VCaP (cell line): ENCODE measurements around the gene GJA3.

Experiments used
- H3K27ac ChIP-seq: fragments of 450-650 bp; 2 replicates; pipeline ENCODE4 v1.5.1; 2017
- TF ChIP-seq, protein P1 (sequence below): fragments of 450-650 bp; conservative IDR thresholded peaks from 2 replicates; pipeline ENCODE4 v1.5.1; 2017; ENCODE audit warnings: mild to moderate bottlenecking, moderate library complexity

Gene GJA3

DNA sequence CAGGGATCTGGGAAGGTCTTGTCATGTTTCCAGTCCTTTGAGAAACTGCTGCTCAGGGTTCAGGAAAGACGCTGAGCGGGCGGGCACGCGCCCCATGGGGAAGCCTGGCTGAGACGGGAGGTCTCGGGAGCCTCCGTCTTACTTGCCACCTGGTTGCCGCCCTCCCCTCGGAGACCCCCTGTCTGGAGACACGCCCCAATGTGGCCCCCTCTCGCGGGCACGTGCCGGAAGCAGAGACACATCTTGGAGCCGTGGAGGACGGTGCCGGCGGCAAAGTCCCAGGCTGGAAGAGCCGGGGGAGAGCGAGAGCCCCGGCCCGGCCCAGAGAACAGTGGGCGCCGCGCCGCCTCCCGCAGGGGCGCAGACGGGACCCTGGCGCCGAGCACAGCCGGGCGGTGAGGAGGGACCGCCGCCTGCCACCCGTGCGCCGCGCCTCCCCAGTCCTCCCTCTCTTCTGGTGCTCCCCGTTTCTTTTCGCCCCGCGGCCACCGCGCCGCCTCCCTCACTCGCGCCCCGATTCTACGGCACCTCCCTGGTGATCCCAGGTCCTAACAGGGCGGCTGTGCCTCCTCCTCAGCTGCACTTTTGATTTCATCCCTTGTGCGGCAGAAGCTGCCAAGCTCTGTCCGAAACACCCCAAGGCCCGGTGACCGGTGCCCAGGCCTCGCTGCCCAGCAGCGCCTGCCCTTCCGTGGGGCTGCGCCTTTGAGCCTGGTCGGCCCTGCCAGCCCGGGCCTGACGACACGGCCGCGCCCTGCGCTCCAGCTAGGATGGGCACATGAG is 16.4 kb upstream of the GJA3 start:
- peak overlapping the region; percentile 21; the same call in 1 of the 2 replicates for H3K27ac ChIP-seq

DNA sequence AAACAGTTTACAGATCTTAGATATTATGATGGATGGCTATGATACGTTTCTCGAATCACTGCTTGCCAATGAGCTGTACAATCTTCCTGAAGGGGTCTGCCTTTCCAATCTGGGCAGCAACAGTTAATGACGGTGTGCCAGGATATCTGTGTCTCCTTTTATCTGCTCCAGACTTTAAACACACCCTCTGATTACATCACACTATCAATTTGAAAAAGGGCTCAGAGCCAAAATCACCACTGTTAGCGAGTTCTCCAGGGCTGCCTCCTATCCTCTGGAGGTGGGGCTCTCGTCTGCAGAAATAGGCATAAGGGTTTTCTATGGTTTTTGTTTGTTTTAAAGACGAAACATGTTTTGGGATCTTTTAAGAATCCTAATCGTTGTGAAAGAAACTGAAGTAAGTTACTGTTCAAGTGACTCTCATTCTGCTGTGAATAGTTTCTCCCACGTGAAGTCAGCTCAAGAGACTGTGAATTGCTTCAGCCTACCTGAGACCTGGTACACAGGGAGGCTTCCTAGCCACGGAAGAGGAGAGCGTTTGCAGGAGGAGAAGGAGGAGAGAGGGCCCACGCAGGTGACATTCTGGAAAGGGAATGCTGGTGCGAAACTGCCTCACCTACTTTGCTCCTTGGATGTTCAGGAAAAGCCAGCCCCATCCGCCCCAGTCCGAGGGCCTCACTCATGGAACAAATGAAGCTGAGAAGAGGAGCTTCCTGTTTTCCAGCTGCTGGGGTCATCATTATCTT is 15.2 kb upstream of the GJA3 start:
- TF ChIP-seq, protein P1, sequence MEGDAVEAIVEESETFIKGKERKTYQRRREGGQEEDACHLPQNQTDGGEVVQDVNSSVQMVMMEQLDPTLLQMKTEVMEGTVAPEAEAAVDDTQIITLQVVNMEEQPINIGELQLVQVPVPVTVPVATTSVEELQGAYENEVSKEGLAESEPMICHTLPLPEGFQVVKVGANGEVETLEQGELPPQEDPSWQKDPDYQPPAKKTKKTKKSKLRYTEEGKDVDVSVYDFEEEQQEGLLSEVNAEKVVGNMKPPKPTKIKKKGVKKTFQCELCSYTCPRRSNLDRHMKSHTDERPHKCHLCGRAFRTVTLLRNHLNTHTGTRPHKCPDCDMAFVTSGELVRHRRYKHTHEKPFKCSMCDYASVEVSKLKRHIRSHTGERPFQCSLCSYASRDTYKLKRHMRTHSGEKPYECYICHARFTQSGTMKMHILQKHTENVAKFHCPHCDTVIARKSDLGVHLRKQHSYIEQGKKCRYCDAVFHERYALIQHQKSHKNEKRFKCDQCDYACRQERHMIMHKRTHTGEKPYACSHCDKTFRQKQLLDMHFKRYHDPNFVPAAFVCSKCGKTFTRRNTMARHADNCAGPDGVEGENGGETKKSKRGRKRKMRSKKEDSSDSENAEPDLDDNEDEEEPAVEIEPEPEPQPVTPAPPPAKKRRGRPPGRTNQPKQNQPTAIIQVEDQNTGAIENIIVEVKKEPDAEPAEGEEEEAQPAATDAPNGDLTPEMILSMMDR: no peak

More for the DNA sequence above, 16.4 kb upstream of the GJA3 start:
- TF ChIP-seq, protein P1: no peak

DNA sequence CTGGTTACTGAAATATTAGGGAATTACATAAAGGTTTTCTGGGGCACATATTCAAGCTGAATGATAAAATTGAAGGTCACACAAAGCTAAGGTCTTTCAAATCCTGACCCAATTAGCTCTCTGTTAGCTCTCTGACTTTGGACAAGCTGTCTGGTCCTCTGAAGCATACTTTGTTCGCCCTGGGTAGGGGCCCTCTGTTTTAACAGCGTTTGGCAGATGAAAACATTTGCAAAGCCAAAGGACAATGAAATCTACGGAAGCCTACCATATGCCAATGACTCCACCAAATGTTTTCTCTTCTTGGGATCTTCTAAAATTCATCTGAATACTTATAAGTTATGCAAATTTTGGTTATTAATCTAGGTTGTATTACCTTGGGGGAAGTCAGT is 14.5 kb upstream of the GJA3 start:
- TF ChIP-seq, protein P1: no peak
- no peak overlapping the region; the same call in 1 of the 2 replicates for H3K27ac ChIP-seq

More for the DNA sequence above, 15.2 kb upstream of the GJA3 start:
- H3K27ac ChIP-seq: peak overlapping the region; percentile 21

DNA sequence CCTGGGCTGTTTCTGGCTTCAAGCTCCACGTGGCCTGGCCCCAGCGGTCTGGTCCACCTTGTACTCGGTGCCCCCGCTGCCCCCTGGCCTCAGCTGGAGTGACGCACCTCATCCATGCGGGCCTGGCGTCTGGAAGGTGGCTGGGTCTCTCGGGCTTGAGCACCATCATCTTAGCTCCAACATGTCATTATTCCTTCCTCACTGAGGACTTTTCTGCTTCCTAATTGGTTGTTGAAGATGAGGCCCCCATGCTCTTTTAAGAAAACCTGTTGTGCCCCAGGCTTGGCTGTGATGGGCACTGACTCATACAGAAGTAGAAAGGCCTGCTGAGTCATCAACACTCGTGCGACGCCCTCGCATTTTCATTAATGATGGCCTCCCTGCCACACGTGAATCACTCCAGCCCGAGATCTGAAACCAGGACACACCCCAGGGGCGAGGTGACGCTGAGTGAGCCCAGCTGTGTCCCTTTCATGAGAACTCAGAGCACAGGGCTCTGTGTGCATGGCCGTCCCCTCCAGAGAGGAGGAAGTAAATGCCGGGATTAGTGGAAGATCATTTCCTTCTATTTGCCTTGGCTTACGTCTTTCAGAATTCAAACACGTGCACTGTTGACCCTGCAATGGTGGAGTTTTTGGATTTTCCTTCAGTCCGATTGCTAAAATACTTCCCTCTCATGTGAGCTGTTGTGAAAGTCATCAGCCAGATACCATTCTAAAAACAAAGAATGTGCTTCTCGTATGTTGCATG is 14.0 kb upstream of the GJA3 start:
- TF ChIP-seq, protein P1: no peak
- H3K27ac ChIP-seq: no peak overlapping the region; the same call in 1 of the 2 replicates

DNA sequence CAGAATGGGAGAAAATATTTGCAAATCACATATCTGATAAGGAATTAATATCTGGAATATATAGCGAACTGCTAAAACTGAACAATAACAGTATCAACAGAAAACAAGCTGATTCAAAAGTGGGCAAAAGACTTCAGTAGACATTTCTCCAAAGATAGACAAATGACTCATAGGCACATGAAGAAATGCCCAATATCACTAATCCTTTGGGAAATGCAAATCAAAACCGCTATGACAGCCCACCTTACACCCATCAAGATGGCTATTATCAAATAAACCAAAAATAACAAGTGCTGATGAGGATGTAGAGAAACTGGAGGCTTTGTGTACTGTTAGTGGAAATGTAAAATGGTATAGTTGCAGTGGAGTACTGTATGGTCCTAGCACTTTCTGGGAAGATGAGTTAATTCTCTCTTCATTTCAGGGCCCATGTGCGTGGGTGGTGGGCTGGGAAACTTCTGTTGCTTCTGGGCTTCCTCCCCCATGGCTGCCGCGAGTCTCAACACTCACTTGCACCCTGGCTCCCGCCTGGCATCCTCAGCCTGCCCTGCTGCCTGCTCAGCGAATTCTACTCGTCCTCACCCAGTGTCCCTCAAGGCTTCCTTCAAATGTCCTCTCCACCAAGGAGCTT is 12.4 kb upstream of the GJA3 start:
- no peak overlapping the region for H3K27ac ChIP-seq
- TF ChIP-seq, protein P1: no peak

DNA sequence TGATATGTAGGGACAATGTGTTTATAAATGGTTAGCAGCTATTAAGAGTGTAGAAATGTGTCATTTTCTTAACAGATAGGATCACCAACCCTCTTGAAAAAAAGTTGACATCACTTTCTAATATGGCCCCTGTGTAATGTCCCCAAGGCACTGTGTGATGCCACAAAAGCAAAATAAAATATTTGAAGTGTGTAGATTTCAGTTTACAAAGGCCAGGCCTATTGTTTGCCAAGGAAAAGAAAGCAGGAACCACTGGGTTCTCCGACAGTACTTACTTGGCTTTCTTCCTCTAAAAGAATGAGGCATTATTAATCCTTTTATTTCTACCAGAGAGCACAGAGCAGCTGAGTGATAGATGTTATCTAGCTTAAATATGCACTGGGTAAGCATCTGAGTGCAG is 10.5 kb upstream of the GJA3 start:
- H3K27ac ChIP-seq: peak overlapping the region; percentile 82
- TF ChIP-seq, protein P1: no peak

DNA sequence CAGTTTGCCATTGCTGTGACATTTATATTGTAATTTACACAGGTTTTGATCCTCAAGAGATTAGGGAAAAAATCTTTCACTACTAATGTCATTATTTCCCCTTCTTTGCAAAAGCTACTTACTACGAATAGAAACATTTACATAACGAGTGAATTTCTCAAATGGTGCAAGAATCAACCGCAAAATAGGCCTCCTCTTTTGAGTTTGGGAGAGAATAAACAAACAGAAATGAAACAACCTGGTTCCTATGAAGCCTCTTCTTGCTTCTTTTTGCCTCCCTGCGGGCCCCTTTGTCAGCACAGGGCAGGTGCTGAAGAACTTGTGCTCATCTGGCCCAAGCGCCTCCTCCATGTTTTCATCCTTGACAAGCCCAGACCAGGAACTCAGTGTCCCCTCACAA is 10.1 kb upstream of the GJA3 start:
- TF ChIP-seq, protein P1: no peak
- peak overlapping the region; percentile 82 for H3K27ac ChIP-seq
